Neuronal stem cell (in vitro differentiated cells): ENCODE results near the gene KIF16B.

Experiments used
- DNase-seq: peaks from one replicate; pipeline ENCODE4 v3.0.0-alpha.2; 2013; ENCODE audit warnings: low spot score
- H2AFZ ChIP-seq: one replicate; pipeline ENCODE4 v1.6.1; 2013; ENCODE audit warnings: mild to moderate bottlenecking, low read length, inconsistent platforms
- H2AK5ac ChIP-seq: 2 replicates; pipeline ENCODE4 v1.6.1; 2013; ENCODE audit warnings: low read depth, mild to moderate bottlenecking, inconsistent platforms, low read length, moderate library complexity, mixed read lengths
- H2BK120ac ChIP-seq: 2 replicates; pipeline ENCODE4 v1.6.1; 2013; ENCODE audit warnings: low read depth, mild to moderate bottlenecking, inconsistent platforms, low read length, moderate library complexity, mixed read lengths
- H2BK12ac ChIP-seq: one replicate; pipeline ENCODE4 v1.6.1; 2013; ENCODE audit warnings: low read length, inconsistent platforms
- H2BK15ac ChIP-seq: 2 replicates; pipeline ENCODE4 v1.6.1; 2013; ENCODE audit warnings: mild to moderate bottlenecking, low read length, inconsistent platforms, mixed read lengths
- H2BK5ac ChIP-seq: one replicate; pipeline ENCODE4 v1.6.1; 2013; ENCODE audit warnings: inconsistent platforms, mild to moderate bottlenecking, low read length, moderate library complexity
- H3K14ac ChIP-seq: one replicate; pipeline ENCODE4 v1.6.1; 2013; ENCODE audit warnings: low read length, inconsistent platforms
- H3K18ac ChIP-seq: 2 replicates; pipeline ENCODE4 v1.6.1; 2013; ENCODE audit warnings: low read length, inconsistent platforms
- H3K23ac ChIP-seq: 2 replicates; pipeline ENCODE4 v1.6.1; 2013; ENCODE audit warnings: low read depth, mild to moderate bottlenecking, mixed read lengths, low read length, inconsistent platforms; ENCODE audit not compliant: poor library complexity
- H3K27ac ChIP-seq: replicated peaks from 3 replicates; pipeline ENCODE4 v1.5.1; 2013; ENCODE audit warnings: low read length, inconsistent platforms
- H3K27me3 ChIP-seq, 3 experiments: 2 replicates each; pipeline ENCODE4 v1.6.1; 2013; ENCODE audit warnings: low read length in 3 of 3, mild to moderate bottlenecking in 2 of 3, inconsistent platforms in 1 of 3, low read depth in 1 of 3, mixed read lengths in 1 of 3, moderate library complexity in 1 of 3; ENCODE audit not compliant: control insufficient read depth in 3 of 3, insufficient read depth in 3 of 3
- H3K36me3 ChIP-seq, 2 donors: replicated peaks in 1 of 2; 2 replicates each; pipeline ENCODE4 v1.6.1; 2013; ENCODE audit warnings: low read length in 2 of 2; ENCODE audit not compliant: control insufficient read depth in 2 of 2, insufficient read depth in 2 of 2
- H3K4ac ChIP-seq: 2 replicates; pipeline ENCODE4 v1.6.1; 2013; ENCODE audit warnings: inconsistent platforms, mild to moderate bottlenecking, low read length, moderate library complexity
- H3K4me1 ChIP-seq, 2 donors: 1 replicate in 1 of 2; 2 replicates in 1 of 2; pipeline ENCODE4 v1.6.1; 2013; ENCODE audit warnings: low read length in 2 of 2, low read depth in 1 of 2; ENCODE audit not compliant: control insufficient read depth in 2 of 2, insufficient read depth in 1 of 2
- H3K4me2 ChIP-seq: one replicate; pipeline ENCODE4 v1.6.1; 2013; ENCODE audit warnings: mild to moderate bottlenecking, low read length, inconsistent platforms; ENCODE audit not compliant: insufficient read depth, poor library complexity, severe bottlenecking
- H3K4me3 ChIP-seq, 2 donors: 2 replicates each; pipeline ENCODE4 v1.5.1; 2013; ENCODE audit warnings: low read length in 2 of 2, mild to moderate bottlenecking in 2 of 2, inconsistent platforms in 1 of 2, moderate library complexity in 1 of 2
- H3K79me1 ChIP-seq: one replicate; pipeline ENCODE4 v1.6.1; 2013; ENCODE audit warnings: low read depth, mild to moderate bottlenecking, inconsistent platforms, low read length, moderate library complexity
- H3K9ac ChIP-seq: one replicate; pipeline ENCODE4 v1.6.1; 2013; ENCODE audit warnings: mild to moderate bottlenecking, low read depth, low read length, inconsistent platforms; ENCODE audit not compliant: poor library complexity
- H3K9me3 ChIP-seq, 2 donors: replicated peaks in 1 of 2; 2 replicates each; pipeline versions ENCODE3 to v1.6.1; 2013; ENCODE audit warnings: low read length in 2 of 2, mild to moderate bottlenecking in 2 of 2, inconsistent platforms in 1 of 2, low read depth in 1 of 2, mixed read lengths in 1 of 2, moderate library complexity in 1 of 2; ENCODE audit not compliant: control insufficient read depth in 2 of 2, insufficient read depth in 1 of 2
- H4K8ac ChIP-seq: one replicate; pipeline ENCODE4 v1.6.1; 2013; ENCODE audit warnings: low read depth, mild to moderate bottlenecking, inconsistent platforms, low read length, moderate library complexity
- H4K91ac ChIP-seq: one replicate; pipeline ENCODE4 v1.6.1; 2013; ENCODE audit warnings: low read length, low read depth, mild to moderate bottlenecking, inconsistent platforms; ENCODE audit not compliant: poor library complexity
- WGBS, 2 donors: extraction: QIAGEN DNeasy Blood & Tissue Kit; methylation state at CpG; one replicate each; pipeline ENCODE4 v1.1.7; 2013; ENCODE audit warnings: missing lambda C conversion rate in 2 of 2, mixed read lengths in 1 of 2; ENCODE audit not compliant: insufficient read length in 2 of 2, insufficient replicate concordance in 1 of 2; ENCODE audit errors: extremely low coverage in 2 of 2; 5-methylcytosine and 5-hydroxymethylcytosine counted together

The KIF16B gene

GRCh38 chr20:16432466-16433292, 140.6 kb downstream of the KIF16B start:
- no peak overlapping the region for H3K23ac ChIP-seq
- peaks cover 2% of the 10 kb centered on the region in 2 donors for H3K9me3 ChIP-seq
- DNase-seq, result no peak
- H2BK15ac ChIP-seq, result no peak overlapping the region
- H3K4me2 ChIP-seq, result no peak overlapping the region
- H2BK120ac ChIP-seq, result no peak overlapping the region
- no peak overlapping the region for H4K8ac ChIP-seq
- no peaks in the 10 kb centered on the region for H3K36me3 ChIP-seq
- H2BK12ac ChIP-seq, result no peak overlapping the region
- H3K9ac ChIP-seq, result no peak overlapping the region
- H3K4ac ChIP-seq, result no peak overlapping the region
- no peaks in the 10 kb centered on the region for H3K4me1 ChIP-seq
- no peak overlapping the region for H3K4me3 ChIP-seq
- WGBS, 2 donors, result no CpG with 5 or more reads among the region's 8 CpGs
- no peak overlapping the region for H4K91ac ChIP-seq
- no peak overlapping the region for H3K14ac ChIP-seq
- H3K27ac ChIP-seq, result no peak overlapping the region
- no peak overlapping the region for H3K18ac ChIP-seq
- no peak overlapping the region for H2AFZ ChIP-seq
- H2AK5ac ChIP-seq, result no peak overlapping the region
- H2BK5ac ChIP-seq, result no peak overlapping the region
- no peaks in the 10 kb centered on the region for H3K79me1 ChIP-seq
- no peaks in the 10 kb centered on the region for H3K27me3 ChIP-seq

DNA sequence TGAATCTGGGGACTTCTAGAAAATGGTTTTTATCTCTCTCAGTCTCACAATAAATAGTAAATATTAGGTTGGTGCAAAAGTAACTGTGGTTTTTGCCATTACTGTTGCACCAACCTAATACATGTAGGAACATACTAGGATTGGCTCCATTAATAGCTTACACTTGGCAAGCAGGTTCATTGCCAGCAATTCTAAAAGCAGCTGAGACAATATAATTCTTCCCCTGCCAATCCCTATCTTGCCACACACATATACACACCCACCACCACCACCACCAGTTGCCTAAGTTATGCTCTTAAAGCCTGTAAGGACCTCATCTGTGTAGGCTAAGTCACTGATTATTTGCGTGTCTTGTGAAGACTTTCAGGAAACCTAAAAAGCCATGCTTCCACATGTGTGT, 145.1 kb downstream of the KIF16B start:
- Histone ChIP-seq H4K8ac (no peak overlapping the region), H2BK5ac (no peak overlapping the region), H3K14ac (no peak overlapping the region), H3K4me1 (no peaks in the 10 kb centered on the region), H2BK12ac (no peak overlapping the region), H3K79me1 (no peaks in the 10 kb centered on the region), H3K4ac (no peak overlapping the region), H2AK5ac (no peak overlapping the region), H2BK15ac (no peak overlapping the region), H3K27ac (no peak overlapping the region), H3K4me2 (no peak overlapping the region), H3K9ac (no peak overlapping the region), H3K36me3 (no peaks in the 10 kb centered on the region), H3K4me3 (no peak overlapping the region), H2AFZ (no peak overlapping the region), H2BK120ac (no peak overlapping the region), H3K18ac (no peak overlapping the region), H3K9me3 (peaks cover 0 to 4% of the 10 kb centered on the region in 2 donors), H4K91ac (no peak overlapping the region), H3K27me3 (no peaks in the 10 kb centered on the region), H3K23ac (no peak overlapping the region)
- DNase-seq, result no peak
- WGBS, 2 donors, result no CpG with 5 or more reads among the region's 1 CpG

DNA sequence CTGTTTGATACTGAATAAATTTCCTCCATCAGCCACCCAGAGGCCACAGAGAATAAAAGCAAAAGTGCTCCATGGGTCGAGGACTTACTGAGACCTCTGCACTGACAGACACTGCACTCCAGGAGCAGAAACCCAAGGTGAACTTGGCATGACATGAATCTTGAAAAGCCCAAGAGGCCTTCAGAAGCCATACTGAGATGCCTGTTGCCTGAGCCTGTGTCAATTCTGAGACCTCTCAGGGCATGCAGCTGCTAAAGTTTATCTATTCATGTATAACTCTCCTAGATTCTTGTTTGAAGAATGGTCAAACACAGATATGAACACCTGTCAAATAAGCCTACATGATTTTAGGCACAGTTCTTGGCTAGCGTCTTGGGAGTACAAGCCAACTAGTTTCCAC, 145.7 kb downstream of the KIF16B start:
- no peak overlapping the region for H3K14ac ChIP-seq
- H3K9me3 ChIP-seq, result peaks cover 0 to 4% of the 10 kb centered on the region in 2 donors
- no peak overlapping the region for H4K91ac ChIP-seq
- H4K8ac ChIP-seq, result no peak overlapping the region
- H2AFZ ChIP-seq, result no peak overlapping the region
- no peak for DNase-seq
- H2BK15ac ChIP-seq, result no peak overlapping the region
- no peak overlapping the region for H2BK120ac ChIP-seq
- WGBS, 2 donors, result no CpG with 5 or more reads among the region's 2 CpGs
- no peak overlapping the region for H2BK5ac ChIP-seq
- H3K9ac ChIP-seq, result no peak overlapping the region
- no peak overlapping the region for H3K27ac ChIP-seq
- H2BK12ac ChIP-seq, result no peak overlapping the region
- no peaks in the 10 kb centered on the region for H3K79me1 ChIP-seq
- no peak overlapping the region for H2AK5ac ChIP-seq
- no peaks in the 10 kb centered on the region for H3K27me3 ChIP-seq
- H3K23ac ChIP-seq, result no peak overlapping the region
- H3K4me3 ChIP-seq, result no peak overlapping the region
- H3K4me1 ChIP-seq, result no peaks in the 10 kb centered on the region
- no peak overlapping the region for H3K4ac ChIP-seq
- no peak overlapping the region for H3K4me2 ChIP-seq
- no peak overlapping the region for H3K18ac ChIP-seq
- no peaks in the 10 kb centered on the region for H3K36me3 ChIP-seq

DNA sequence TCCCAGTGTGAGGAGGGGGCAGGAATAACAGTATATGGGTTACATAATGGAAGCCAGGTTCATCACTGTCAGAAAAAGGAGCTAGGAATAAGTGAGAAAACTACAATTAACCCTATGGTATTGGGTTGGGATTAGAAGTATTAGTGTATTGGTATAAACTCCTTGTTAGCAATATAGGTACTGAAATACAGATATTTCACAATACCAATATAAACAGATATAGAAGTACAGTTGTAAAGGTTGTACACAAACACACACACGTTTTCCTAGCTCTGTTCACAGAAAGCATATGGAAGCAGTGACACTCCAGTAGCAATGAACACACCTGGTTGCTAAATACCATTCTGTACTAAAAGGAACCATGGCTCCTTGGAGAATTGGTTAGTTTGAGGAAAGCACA, 148.5 kb downstream of the KIF16B start:
- no peak overlapping the region for H3K4ac ChIP-seq
- H3K27ac ChIP-seq, result no peak overlapping the region
- no peaks in the 10 kb centered on the region for H3K79me1 ChIP-seq
- no peak overlapping the region for H3K18ac ChIP-seq
- no CpG with 5 or more reads among the region's 1 CpG for WGBS, 2 donors
- no peak overlapping the region for H2BK15ac ChIP-seq
- H3K9ac ChIP-seq, result no peak overlapping the region
- H3K27me3 ChIP-seq, result no peaks in the 10 kb centered on the region
- H3K4me2 ChIP-seq, result no peak overlapping the region
- peak overlapping the region; percentile 48 for H3K14ac ChIP-seq
- no peak overlapping the region for H2BK5ac ChIP-seq
- no peak overlapping the region for H4K91ac ChIP-seq
- no peak for DNase-seq
- H3K4me3 ChIP-seq, result no peak overlapping the region
- H2BK12ac ChIP-seq, result no peak overlapping the region
- no peaks in the 10 kb centered on the region for H3K4me1 ChIP-seq
- H3K23ac ChIP-seq, result no peak overlapping the region
- H2AFZ ChIP-seq, result no peak overlapping the region
- H4K8ac ChIP-seq, result no peak overlapping the region
- no peak overlapping the region for H2BK120ac ChIP-seq
- no peaks in the 10 kb centered on the region for H3K36me3 ChIP-seq
- no peak overlapping the region for H2AK5ac ChIP-seq
- peaks cover 0 to 4% of the 10 kb centered on the region in 2 donors for H3K9me3 ChIP-seq
